Heart left ventricle (tissue), 13 donors: ENCODE results near the gene CHCHD4.

ENCODE experiments used
- CTCF ChIP-seq, 12 donors: fragments of 200-600 bp; sonication (generic) in 4 of 12; IDR thresholded peaks; one replicate each; pipeline versions ENCODE4 v1.5.0 to v1.8.0; 2018 to 2022; ENCODE audit warnings: antibody characterized with exemption in 12 of 12, mild to moderate bottlenecking in 5 of 12
- POLR2A ChIP-seq, 2 donors: fragments of 450-650 bp; IDR thresholded peaks; one replicate each; pipeline ENCODE4 v1.6.1; 2017; ENCODE audit warnings: antibody characterized with exemption in 2 of 2, mild to moderate bottlenecking in 2 of 2, moderate library complexity in 2 of 2
- donor health status: ischemic (EF 13 %, LVEDD 7.1; RV severe dilation, severe dysfunction).
- donor health status: DM: no; HTN: yes; CAD: no.
- donor health status: DM: no; HTN: no; CAD: no.
- donor health status: ischemic (EF 25% LVEDD 6.9; RV normal size, moderate dysfunction).
- donor health status: ischemic (EF 25% LVEDD 5.7; RV mildly dilated, moderate dysfunction).
- donor health status: ischemic (EF 35%, LVEDD 5.7; RV mildly dilated, moderate dysfunction).
- donor health status: nonischemic (EF 11% LVEDD 7.7; RV severe dilation, severe dysfunction).
- donor health status: DM: yes; HTN: yes; CAD: no.
- donor health status: PGD.
- donor health status: ischemic (EF 29% LVEDD 5.4; RV normal size, mild dysfunction).
- donor health status: nonischemic (EF 23%, LVEDD 6.1; RV moderate dilation, normal function).

GRCh38 chr3:14137445-14137844, 12.8 kb upstream of the CHCHD4 start:
- TF ChIP-seq CTCF (IDR thresholded peaks at IDR 0.05) (no peak), POLR2A (IDR thresholded peaks at IDR 0.05) (no peak)
